Islet of Langerhans (tissue), 1 donor: ENCODE data around the gene CFLAR.
"Not testable (repeated sequence)": the region's sequence is repeated elsewhere in the genome, so short reads cannot be mapped to it uniquely, and the experiment has no call there.

Source experiments
- FAIRE-seq: peaks from one replicate; lab custom pipeline; 2011; peaks lifted over from hg19 to GRCh38; lab: Jason Lieb, UNC

The CFLAR gene

GRCh38 chr2:201183365-201183727 lies 67.4 kb downstream of the CFLAR start:
- no peak for FAIRE-seq

- not testable (repeated sequence) for FAIRE-seq
Measured at GRCh38 chr2:201183835-201184234, 67.9 kb downstream of the CFLAR start.

- not testable (repeated sequence) for FAIRE-seq
Measured at GRCh38 chr2:201184248-201184647, 68.3 kb downstream of the CFLAR start.

- no peak for FAIRE-seq
Measured at GRCh38 chr2:201185863-201186262, 69.9 kb downstream of the CFLAR start.

- FAIRE-seq, result no peak
Measured at GRCh38 chr2:201186982-201187381, 71.0 kb downstream of the CFLAR start.

DNA sequence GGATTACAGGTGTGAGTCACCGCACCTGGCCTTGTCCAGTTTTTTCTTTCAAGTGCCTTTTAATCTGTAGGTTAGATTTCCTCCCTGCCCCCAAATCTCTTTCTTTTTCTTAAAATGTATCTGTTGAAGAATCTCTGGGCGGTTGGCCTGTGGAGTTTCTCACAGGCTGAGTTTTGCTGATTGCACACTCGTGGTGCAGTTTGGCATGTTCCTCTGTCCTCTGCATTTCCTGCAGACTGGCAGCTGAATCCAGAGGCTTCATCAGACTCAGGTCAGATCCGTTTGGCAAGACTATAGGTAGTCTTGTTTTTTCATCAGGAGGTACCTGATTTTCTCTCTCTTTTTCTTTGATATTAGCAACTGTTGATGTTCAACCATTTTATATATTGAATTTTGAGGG lies 72.5 kb downstream of the CFLAR start:
- no peak for FAIRE-seq

DNA sequence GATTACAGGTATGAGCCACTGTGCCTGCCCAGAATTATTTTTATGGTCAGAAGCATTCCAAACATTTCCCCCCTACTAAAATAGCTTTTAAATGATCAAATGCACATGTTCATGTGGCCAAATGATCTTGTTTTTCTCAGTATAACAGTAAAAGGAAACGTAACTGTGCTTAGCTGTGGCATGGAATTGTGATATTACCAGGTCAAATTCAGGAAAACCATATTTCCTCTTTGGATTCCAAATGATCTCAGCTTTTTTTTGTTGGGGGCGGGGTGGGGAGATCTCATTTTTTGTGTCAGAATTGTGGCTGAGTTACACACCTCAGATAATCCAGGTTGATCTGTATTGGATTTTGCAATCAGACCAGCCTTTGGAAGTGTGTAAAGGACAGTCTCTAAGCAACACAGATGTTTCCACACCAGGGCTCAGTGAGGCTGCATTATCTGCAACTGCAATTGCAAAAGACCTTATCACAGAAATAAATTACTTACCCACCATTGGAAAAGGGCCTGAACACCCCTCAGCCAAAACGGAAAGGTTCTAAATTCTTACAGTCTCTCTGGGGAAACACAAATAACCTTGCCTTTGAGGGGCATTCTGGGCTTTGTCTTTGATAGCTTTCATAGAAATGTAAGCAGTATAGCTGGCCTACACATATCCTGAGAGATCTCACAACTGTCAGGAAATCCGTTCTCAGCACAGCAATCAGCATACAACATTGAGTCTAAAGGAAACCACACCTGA lies 75.3 kb downstream of the CFLAR start:
- no peak for FAIRE-seq

DNA sequence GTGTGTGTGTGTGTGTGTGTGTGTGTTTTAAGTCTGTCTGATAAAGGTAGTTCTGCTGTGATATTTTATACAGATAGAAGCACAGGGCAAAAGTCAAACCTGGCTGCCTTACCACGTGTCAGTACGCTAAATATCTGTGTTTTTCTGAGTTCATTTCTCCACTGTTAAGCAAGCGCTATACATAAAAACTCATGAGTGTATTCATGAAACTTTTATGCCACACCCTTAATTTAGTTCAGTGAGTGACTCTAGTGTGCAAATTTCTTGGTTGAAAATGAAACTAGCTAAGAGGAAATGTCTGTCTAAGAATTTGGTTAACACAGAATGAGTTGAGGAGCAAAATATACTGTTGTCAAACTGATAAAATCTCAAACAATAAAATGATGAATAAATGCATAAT lies 78.1 kb downstream of the CFLAR start:
- FAIRE-seq, result no peak

GRCh38 chr2:201195331-201195730 lies 79.4 kb downstream of the CFLAR start:
- no peak for FAIRE-seq

DNA sequence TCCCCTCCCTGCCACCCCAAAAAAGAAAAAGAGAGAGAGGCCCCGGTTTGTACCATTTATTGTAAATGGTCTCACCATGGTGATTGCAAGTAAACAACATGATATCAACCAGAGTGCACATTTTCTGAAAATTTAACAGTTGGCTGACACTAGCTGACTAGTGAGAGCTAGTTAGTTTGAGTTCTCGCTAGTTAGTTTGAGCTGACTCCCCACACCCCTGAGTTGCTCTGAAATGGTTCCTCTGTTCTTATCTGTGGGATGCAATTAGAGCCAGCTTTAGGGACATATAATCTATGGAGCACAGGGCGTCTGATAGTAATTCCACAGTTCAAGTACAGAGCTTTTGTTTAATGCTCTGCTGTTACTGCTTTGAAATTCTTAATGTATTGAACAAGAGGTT lies 80.0 kb downstream of the CFLAR start:
- no peak for FAIRE-seq

- FAIRE-seq, result no peak
Measured at GRCh38 chr2:201196803-201197202, 80.8 kb downstream of the CFLAR start.

DNA sequence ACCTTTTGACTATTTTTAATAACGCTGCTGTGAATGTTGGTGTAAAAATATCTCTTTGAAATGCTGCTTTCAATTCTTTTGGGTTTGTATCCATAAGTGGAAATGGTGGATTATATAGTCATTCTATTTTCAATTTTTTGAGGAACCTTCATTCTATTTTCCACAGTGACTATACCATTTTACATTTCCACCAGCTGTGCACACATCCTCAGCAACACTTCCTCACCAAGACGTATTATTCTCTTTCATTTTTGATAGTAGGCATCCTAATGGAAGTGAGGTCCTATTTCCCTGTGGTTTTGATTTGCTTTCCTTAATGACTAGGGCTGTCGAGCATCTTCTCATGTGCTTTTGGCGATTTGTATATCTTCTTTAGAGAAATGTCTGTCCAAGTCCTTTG lies 81.8 kb downstream of the CFLAR start:
- FAIRE-seq, result no peak

DNA sequence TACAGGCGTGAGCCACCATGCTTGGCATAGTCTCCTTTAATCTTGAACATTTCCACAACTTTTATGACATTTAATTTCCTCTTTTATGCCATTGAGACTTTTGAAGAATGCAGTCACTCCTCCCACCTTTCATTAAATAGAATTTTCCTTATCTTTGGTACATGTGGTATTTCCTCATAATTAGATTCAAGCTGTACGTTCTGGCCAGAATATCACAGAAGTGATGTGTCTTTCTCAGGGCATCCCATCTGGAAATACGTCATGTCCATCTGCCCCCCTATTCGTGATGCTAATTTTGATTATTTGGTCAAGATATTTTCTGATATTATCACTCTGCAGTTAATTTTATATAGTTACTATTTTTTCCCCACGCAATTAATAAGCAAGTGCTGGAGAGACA lies 83.9 kb downstream of the CFLAR start:
- FAIRE-seq, result no peak

DNA sequence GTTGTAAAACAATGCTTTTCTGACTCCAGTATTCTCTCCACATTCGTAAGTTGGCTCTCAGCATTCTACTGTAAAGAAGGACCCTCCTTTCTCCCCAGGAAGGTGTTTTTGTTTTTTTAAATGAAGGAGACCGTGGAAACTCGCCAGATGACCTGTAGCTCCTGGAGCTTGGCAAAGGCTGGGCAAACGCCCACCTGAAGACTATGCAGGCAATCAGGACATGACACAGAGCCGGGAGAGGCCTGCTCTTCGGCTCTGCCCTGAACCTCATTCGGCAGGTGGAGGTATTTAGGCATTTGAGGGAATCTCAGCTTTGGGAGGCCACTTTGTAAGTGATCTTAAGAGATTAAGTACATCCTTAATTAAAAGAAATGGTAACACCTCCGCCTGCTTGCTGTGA lies 84.4 kb downstream of the CFLAR start:
- no peak for FAIRE-seq

DNA sequence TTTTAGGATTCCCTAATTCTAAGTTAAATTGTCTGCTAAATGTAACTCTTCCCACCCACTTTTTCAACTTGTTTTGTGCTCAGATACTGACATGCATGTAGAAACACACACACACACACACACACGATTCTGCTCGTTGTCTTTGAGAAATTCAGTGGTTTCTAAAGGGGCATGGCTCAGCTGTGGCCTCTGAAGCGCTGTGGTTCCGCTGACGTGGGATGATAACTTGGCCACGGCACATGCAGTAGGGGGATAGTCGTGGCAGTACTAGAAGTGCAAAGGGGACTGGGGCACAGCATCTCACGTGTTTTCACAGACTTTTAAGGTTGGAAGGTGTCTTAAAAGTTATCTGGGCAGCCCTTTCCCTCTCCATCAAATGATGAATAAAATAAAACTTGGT lies 85.4 kb downstream of the CFLAR start:
- FAIRE-seq, result no peak

GRCh38 chr2:201203916-201204654 lies 88.1 kb downstream of the CFLAR start:
- FAIRE-seq, result no peak

- FAIRE-seq, result no peak
Measured at GRCh38 chr2:201204655-201205514, 88.9 kb downstream of the CFLAR start.

DNA sequence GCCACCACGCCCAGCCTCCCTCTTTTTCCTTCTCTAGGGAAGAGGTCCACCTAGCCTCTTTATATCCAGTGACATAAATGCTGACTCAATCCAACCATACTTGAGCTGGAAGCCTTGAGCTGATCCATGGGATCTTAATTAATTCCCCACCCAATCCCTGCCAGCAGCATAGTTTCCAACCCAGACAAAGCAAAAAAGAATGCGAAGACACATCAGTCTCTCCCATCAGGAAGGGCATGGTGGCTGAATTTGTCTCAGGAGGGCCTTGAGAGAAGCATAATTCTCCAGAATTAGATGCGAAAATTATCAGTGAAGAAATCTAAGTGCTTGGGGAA lies 89.5 kb downstream of the CFLAR start:
- no peak for FAIRE-seq

- no peak for FAIRE-seq
Measured at GRCh38 chr2:201208563-201209252, 92.7 kb downstream of the CFLAR start.

- no peak for FAIRE-seq
Measured at GRCh38 chr2:201215963-201216362, 100.0 kb downstream of the CFLAR start.

DNA sequence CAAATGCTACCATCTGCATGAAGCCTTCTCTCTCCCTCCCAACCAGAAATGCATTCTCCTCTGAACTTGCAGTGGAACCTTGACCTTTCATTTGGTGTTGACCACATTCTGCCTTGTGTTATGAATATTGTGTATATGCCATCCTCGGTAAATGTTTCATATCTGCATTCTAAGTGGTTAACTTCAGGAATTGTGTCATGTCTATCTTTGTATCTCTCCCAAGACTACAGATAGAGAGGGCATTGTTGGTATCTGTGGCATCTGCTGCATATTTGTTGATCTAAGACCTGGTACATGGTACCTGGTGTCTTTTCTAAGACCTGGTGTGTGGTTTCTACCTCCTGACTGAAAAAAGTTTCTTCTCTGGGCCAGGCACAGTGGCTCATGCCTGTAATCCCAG lies 101.0 kb downstream of the CFLAR start:
- no peak for FAIRE-seq

GRCh38 chr2:201218780-201219179 lies 102.8 kb downstream of the CFLAR start:
- FAIRE-seq, result no peak
